HEK293 (cell line): ENCODE results near the gene EIF4EBP3.

Source experiments
- CTCF ChIA-PET: fragments of 350-600 bp; formaldehyde crosslinking; extraction: SDS; loops from one replicate; lab custom pipeline; 2021; ENCODE audit warnings: antibody characterized with exemption; lab: Yijun Ruan, JAX
- POLR2A ChIA-PET: fragments of 300-600 bp; formaldehyde crosslinking; extraction: SDS; loops from one replicate; lab custom pipeline; 2020; ENCODE audit warnings: antibody characterized with exemption, inconsistent platforms; lab: Yijun Ruan, JAX
- H3K27ac ChIP-seq: fragments of 200-500 bp; sonication (Bioruptor generic); 2 replicates; pipeline ENCODE4 v1.5.1; 2014; ENCODE audit warnings: low read depth, low read length, control low read depth, inconsistent platforms; ENCODE audit errors: extremely low read depth
- H3K36me3 ChIP-seq, 2 experiments: fragments of 200-500 bp in 1 of 2; sonication (Bioruptor generic) in 1 of 2; 1 replicate in 1 of 2; 2 replicates in 1 of 2; pipeline ENCODE4 v1.5.1; 2014 to 2017; ENCODE audit warnings: inconsistent platforms in 2 of 2, low read length in 2 of 2; ENCODE audit not compliant: control insufficient read depth in 2 of 2, insufficient read depth in 1 of 2
- H3K4me1 ChIP-seq: fragments of 200-500 bp; sonication (Bioruptor generic); 2 replicates; pipeline ENCODE4 v1.5.1; 2014; ENCODE audit warnings: mild to moderate bottlenecking, low read length, inconsistent platforms; ENCODE audit not compliant: control insufficient read depth, insufficient read depth
- H3K4me3 ChIP-seq: 2 replicates; pipeline ENCODE4 v1.5.1; 2011; ENCODE audit warnings: low read depth, mild to moderate bottlenecking, control low read depth, low read length, moderate library complexity
- H3K9me3 ChIP-seq: fragments of 200-500 bp; sonication (Bioruptor generic); 2 replicates; pipeline ENCODE4 v1.5.1; 2014; ENCODE audit warnings: low read depth, low read length, inconsistent platforms; ENCODE audit not compliant: control insufficient read depth, insufficient read depth
- BCL11A ChIP-seq: fragments of 450-650 bp; formaldehyde crosslinking; IDR thresholded peaks from 2 replicates; pipeline ENCODE4 v1.5.1; 2016; ENCODE audit warnings: low read depth, missing biosample characterization, missing genetic modification characterization
- GFI1B ChIP-seq: fragments of 450-650 bp; formaldehyde crosslinking; IDR thresholded peaks from 2 replicates; pipeline ENCODE4 v1.5.1; 2016; ENCODE audit warnings: missing biosample characterization, missing genetic modification characterization
- HOXC10 ChIP-seq: sonication (generic); formaldehyde crosslinking; IDR thresholded peaks from 2 replicates; pipeline ENCODE4 v1.8.1; 2023; ENCODE audit warnings: mild to moderate bottlenecking, missing genetic modification reagents
- IKZF3 ChIP-seq: fragments of 450-650 bp; IDR thresholded peaks from 2 replicates; pipeline ENCODE4 v1.5.0; 2018; ENCODE audit warnings: missing biosample characterization, mild to moderate bottlenecking, missing genetic modification characterization, moderate library complexity
- SP7 ChIP-seq: fragments of 450-650 bp; formaldehyde crosslinking; IDR thresholded peaks from 2 replicates; pipeline ENCODE4 v1.5.1; 2016; ENCODE audit warnings: missing biosample characterization, missing genetic modification characterization
- ZNF10 ChIP-seq: fragments of 450-650 bp; formaldehyde crosslinking; IDR thresholded peaks from 2 replicates; pipeline ENCODE4 v1.5.1; 2017; ENCODE audit warnings: missing biosample characterization, missing genetic modification characterization
- ZNF121 ChIP-seq: fragments of 450-650 bp; formaldehyde crosslinking; IDR thresholded peaks from 2 replicates; pipeline ENCODE4 v1.5.1; 2016; ENCODE audit warnings: missing biosample characterization, missing genetic modification characterization
- ZNF157 ChIP-seq: fragments of 450-650 bp; formaldehyde crosslinking; IDR thresholded peaks from 2 replicates; pipeline ENCODE4 v1.5.1; 2016; ENCODE audit warnings: missing biosample characterization, missing genetic modification characterization
- ZNF184 ChIP-seq: fragments of 450-650 bp; IDR thresholded peaks from 2 replicates; pipeline ENCODE4 v1.5.1; 2018; ENCODE audit warnings: missing biosample characterization, mild to moderate bottlenecking, missing genetic modification characterization
- ZNF335 ChIP-seq: fragments of 450-650 bp; formaldehyde crosslinking; conservative IDR thresholded peaks from 2 replicates; pipeline ENCODE4 v1.5.1; 2016; ENCODE audit warnings: missing biosample characterization, missing genetic modification characterization
- ZNF423 ChIP-seq: fragments of 450-650 bp; formaldehyde crosslinking; IDR thresholded peaks from 2 replicates; pipeline ENCODE4 v1.5.1; 2016; ENCODE audit warnings: missing biosample characterization, missing genetic modification characterization
- ZNF529 ChIP-seq: fragments of 450-650 bp; formaldehyde crosslinking; IDR thresholded peaks from 2 replicates; pipeline ENCODE4 v1.5.1; 2017; ENCODE audit warnings: missing genetic modification characterization, missing biosample characterization; ENCODE audit not compliant: insufficient replicate concordance
- ZNF548 ChIP-seq: fragments of 450-650 bp; formaldehyde crosslinking; IDR thresholded peaks from 2 replicates; pipeline ENCODE4 v1.5.1; 2016; ENCODE audit warnings: missing biosample characterization, missing genetic modification characterization
- ZNF549 ChIP-seq: fragments of 450-650 bp; IDR thresholded peaks from 2 replicates; pipeline ENCODE4 v1.5.1; 2018; ENCODE audit warnings: missing biosample characterization, missing genetic modification characterization, mild to moderate bottlenecking, inconsistent platforms, moderate library complexity
- ZNF558 ChIP-seq: fragments of 450-650 bp; formaldehyde crosslinking; IDR thresholded peaks from 2 replicates; pipeline ENCODE4 v1.5.1; 2016; ENCODE audit warnings: missing biosample characterization, missing genetic modification characterization
- ZNF768 ChIP-seq: fragments of 450-650 bp; formaldehyde crosslinking; IDR thresholded peaks from 2 replicates; pipeline ENCODE4 v1.5.1; 2018; ENCODE audit warnings: missing biosample characterization, mild to moderate bottlenecking, missing genetic modification characterization
- ZSCAN16 ChIP-seq: fragments of 450-650 bp; formaldehyde crosslinking; IDR thresholded peaks from 2 replicates; pipeline ENCODE4 v1.5.1; 2016; ENCODE audit warnings: missing biosample characterization, missing genetic modification characterization
- ZSCAN23 ChIP-seq: fragments of 450-650 bp; formaldehyde crosslinking; IDR thresholded peaks from 2 replicates; pipeline ENCODE4 v1.5.1; 2016; ENCODE audit warnings: missing biosample characterization, missing genetic modification characterization
- TF ChIP-seq, protein P1 (sequence below): fragments of 450-650 bp; formaldehyde crosslinking; IDR thresholded peaks from 2 replicates; pipeline ENCODE4 v1.5.1; 2016; ENCODE audit warnings: missing biosample characterization, missing genetic modification characterization
- TF ChIP-seq, protein P2 (sequence below): fragments of 450-650 bp; formaldehyde crosslinking; IDR thresholded peaks from 2 replicates; pipeline ENCODE4 v1.5.1; 2017; ENCODE audit warnings: missing biosample characterization, missing genetic modification characterization
- TF ChIP-seq, protein P3 (sequence below): fragments of 450-650 bp; formaldehyde crosslinking; optimal IDR thresholded peaks from 2 replicates; pipeline ENCODE3; 2016; ENCODE audit warnings: missing biosample characterization, mild to moderate bottlenecking, missing genetic modification characterization

Gene EIF4EBP3

DNA sequence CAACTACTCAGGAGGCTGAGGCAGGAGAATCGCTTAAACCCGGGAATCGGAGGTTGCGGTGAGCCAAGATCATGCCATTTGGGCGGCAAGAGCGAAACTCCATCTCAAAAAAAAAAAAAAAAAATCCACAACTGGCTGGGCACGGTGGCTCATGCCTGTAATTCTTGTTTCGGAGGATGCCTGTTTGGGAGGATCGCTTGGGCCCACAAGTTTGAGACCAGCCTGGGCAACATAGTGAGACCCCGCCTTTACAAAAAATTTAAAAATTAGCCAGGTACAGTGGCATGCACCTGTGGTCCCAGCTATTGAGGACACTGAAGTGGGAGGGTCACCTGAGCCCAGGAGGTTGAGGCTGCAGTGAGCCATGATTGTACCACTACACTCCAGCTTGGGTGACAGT, 1.9 kb upstream of the EIF4EBP3 start (continued):
- TF ChIP-seq ZNF423 (tag by site-specific recombination), result no peak
- TF ChIP-seq, all 188 proteins: peak for 1

DNA sequence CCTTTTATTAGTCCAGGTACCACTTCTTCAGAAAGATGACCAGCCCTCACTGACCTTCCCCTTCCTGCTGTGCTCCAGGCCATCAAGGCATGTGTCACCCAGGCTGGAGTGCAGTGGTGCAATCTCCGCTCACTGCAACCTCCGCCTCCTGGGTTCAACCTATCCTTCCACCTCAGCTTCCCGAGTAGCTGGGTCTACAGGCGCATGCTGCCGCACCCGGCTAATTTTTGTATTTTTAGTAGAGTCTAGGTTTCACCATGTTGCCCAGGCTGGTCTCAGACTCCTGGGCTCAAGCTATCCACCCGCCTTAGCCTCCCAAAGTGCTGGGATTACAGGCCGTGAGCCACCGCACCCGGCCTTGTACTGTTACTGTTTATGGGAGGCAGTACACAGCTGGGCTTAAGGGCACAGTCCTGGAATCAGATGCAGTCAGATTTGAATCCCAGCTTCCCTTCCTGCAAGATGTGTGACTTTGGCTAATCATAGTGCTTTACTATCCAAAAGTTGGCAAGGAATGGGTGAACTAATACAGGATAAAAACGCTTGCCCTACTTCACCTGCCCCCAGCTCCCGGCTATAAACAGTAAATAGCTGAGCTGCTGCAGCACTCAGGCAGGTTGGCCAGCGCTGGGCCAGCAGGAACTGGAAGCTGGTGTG, 483 bp upstream of the EIF4EBP3 start:
- H3K27ac ChIP-seq, result no peak overlapping the region; the same call in 1 of the 2 replicates
- no peaks in the 10 kb centered on the region for H3K4me1 ChIP-seq
- H3K36me3 ChIP-seq, result peaks cover 12 to 71% of the 10 kb centered on the region in 2 experiments
- CTCF ChIA-PET, result interaction anchor here (0.7 to 1.6 kb wide), 2 partner anchors 88 to 148 kb away, joined by 3 to 4 read pairs; no protein-coding TSS in a partner anchor
- POLR2A ChIA-PET, result interaction anchor here (0.6 to 2.9 kb wide), 3 partner anchors 11 to 32 kb away, joined by 3 to 15 read pairs (median 3); partner anchors contain the start of gene SRA1
- H3K9me3 ChIP-seq, result no peaks in the 10 kb centered on the region
- TF ChIP-seq ZNF768 (tag by site-specific recombination), result no peak
- no peak for TF ChIP-seq ZSCAN23 (tag by site-specific recombination)
- no peak for TF ChIP-seq BCL11A (tag by site-specific recombination)
- no peak for TF ChIP-seq ZNF121 (tag by site-specific recombination)
- no peak for TF ChIP-seq ZNF548 (tag by site-specific recombination)
- TF ChIP-seq, protein P1, sequence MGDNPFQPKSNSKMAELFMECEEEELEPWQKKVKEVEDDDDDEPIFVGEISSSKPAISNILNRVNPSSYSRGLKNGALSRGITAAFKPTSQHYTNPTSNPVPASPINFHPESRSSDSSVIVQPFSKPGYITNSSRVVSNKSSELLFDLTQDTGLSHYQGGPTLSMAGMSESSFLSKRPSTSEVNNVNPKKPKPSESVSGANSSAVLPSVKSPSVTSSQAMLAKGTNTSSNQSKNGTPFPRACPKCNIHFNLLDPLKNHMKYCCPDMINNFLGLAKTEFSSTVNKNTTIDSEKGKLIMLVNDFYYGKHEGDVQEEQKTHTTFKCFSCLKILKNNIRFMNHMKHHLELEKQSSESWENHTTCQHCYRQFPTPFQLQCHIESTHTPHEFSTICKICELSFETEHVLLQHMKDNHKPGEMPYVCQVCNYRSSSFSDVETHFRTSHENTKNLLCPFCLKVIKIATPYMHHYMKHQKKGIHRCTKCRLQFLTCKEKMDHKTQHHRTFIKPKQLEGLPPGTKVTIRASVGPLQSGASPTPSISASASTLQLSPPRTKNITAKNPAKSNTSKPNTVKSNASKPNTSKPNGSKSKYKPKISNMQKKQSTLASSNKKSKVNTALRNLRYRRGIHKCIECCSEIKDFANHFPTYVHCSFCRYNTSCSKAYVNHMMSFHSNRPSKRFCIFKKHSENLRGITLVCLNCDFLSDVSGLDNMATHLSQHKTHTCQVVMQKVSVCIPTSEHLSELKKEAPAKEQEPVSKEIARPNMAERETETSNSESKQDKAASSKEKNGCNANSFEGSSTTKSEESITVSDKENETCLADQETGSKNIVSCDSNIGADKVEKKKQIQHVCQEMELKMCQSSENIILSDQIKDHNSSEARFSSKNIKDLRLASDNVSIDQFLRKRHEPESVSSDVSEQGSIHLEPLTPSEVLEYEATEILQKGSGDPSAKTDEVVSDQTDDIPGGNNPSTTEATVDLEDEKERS, result no peak
- TF ChIP-seq GFI1B (tag by site-specific recombination), result no peak
- no peak for TF ChIP-seq ZNF529
- TF ChIP-seq, protein P2, sequence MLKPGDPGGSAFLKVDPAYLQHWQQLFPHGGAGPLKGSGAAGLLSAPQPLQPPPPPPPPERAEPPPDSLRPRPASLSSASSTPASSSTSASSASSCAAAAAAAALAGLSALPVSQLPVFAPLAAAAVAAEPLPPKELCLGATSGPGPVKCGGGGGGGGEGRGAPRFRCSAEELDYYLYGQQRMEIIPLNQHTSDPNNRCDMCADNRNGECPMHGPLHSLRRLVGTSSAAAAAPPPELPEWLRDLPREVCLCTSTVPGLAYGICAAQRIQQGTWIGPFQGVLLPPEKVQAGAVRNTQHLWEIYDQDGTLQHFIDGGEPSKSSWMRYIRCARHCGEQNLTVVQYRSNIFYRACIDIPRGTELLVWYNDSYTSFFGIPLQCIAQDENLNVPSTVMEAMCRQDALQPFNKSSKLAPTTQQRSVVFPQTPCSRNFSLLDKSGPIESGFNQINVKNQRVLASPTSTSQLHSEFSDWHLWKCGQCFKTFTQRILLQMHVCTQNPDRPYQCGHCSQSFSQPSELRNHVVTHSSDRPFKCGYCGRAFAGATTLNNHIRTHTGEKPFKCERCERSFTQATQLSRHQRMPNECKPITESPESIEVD (tag by site-specific recombination), result no peak
- TF ChIP-seq SP7 (tag by site-specific recombination), result no peak
- TF ChIP-seq ZNF549 (tag by site-specific recombination), result no peak
- no peak for TF ChIP-seq IKZF3
- TF ChIP-seq, protein P3, sequence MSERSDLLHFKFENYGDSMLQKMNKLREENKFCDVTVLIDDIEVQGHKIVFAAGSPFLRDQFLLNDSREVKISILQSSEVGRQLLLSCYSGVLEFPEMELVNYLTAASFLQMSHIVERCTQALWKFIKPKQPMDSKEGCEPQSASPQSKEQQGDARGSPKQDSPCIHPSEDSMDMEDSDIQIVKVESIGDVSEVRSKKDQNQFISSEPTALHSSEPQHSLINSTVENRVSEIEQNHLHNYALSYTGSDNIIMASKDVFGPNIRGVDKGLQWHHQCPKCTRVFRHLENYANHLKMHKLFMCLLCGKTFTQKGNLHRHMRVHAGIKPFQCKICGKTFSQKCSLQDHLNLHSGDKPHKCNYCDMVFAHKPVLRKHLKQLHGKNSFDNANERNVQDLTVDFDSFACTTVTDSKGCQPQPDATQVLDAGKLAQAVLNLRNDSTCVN (tag by site-specific recombination), result no peak
- TF ChIP-seq ZNF558 (tag by site-specific recombination), result no peak
- TF ChIP-seq ZNF335 (tag by site-specific recombination), result no peak
- TF ChIP-seq ZNF157 (tag by site-specific recombination), result no peak
- no peak for TF ChIP-seq HOXC10 (CRISPR knock-in tag)
- no peak for TF ChIP-seq ZNF184 (tag by site-specific recombination)
- no peak for TF ChIP-seq ZNF10 (tag by site-specific recombination)
- TF ChIP-seq ZSCAN16 (tag by site-specific recombination), result no peak
- no peak overlapping the region for H3K4me3 ChIP-seq
